Neural progenitor cell (in vitro differentiated cells): Measurements from ENCODE around the gene NPIPB6. TPM values are rescaled to one million over a fixed set of nuclear protein-coding genes. Genes with fewer than 3 reads are reported as not detected.

Experiments
- DNase-seq: peaks from one replicate; pipeline ENCODE4 v3.0.0-alpha.2; 2016; ENCODE audit warnings: low spot score
- H2AFZ ChIP-seq: fragments of 200-600 bp; sonication (generic); replicated peaks from 2 replicates; pipeline ENCODE4 v1.6.1; 2016; ENCODE audit warnings: antibody characterized with exemption
- H3F3A ChIP-seq: fragments of 200-600 bp; sonication (generic); 2 replicates; pipeline ENCODE4 v1.6.1; 2016; ENCODE audit warnings: antibody characterized with exemption, low read depth
- H3K27ac ChIP-seq: fragments of 200-600 bp; sonication (generic); 2 replicates; pipeline ENCODE4 v1.5.1; 2016; ENCODE audit warnings: mild to moderate bottlenecking
- H3K27me3 ChIP-seq: fragments of 200-600 bp; sonication (generic); 2 replicates; pipeline ENCODE4 v1.6.1; 2016; ENCODE audit warnings: mild to moderate bottlenecking, moderate library complexity
- H3K36me3 ChIP-seq: fragments of 200-600 bp; sonication (generic); 2 replicates; pipeline ENCODE4 v1.5.1; 2016
- H3K4me1 ChIP-seq: fragments of 200-600 bp; sonication (generic); 2 replicates; pipeline ENCODE4 v1.6.1; 2016; ENCODE audit warnings: mixed run types
- H3K4me2 ChIP-seq: fragments of 200-600 bp; sonication (generic); 2 replicates; pipeline ENCODE4 v1.6.1; 2016
- H3K4me3 ChIP-seq: fragments of 200-600 bp; sonication (generic); 2 replicates; pipeline ENCODE4 v1.5.1; 2016
- H3K79me2 ChIP-seq: fragments of 200-600 bp; sonication (generic); 2 replicates; pipeline ENCODE4 v1.6.1; 2016; ENCODE audit warnings: low read depth
- H3K9ac ChIP-seq: fragments of 200-600 bp; sonication (generic); 2 replicates; pipeline ENCODE4 v1.6.1; 2016
- H3K9me3 ChIP-seq: fragments of 200-600 bp; sonication (generic); 2 replicates; pipeline ENCODE4 v1.5.1; 2016; ENCODE audit warnings: low read depth
- H4K20me1 ChIP-seq: fragments of 200-600 bp; sonication (generic); 2 replicates; pipeline ENCODE4 v1.6.1; 2016; ENCODE audit warnings: low read depth
- H3K27ac Mint-ChIP-seq: 3 replicates; pipeline ENCODE4 v1.8.0; 2021; ENCODE audit warnings: mixed read lengths
- H3K27me3 Mint-ChIP-seq: 2 replicates; pipeline ENCODE4 v1.8.0; 2022; ENCODE audit warnings: low read depth, mild to moderate bottlenecking, inconsistent platforms, moderate library complexity, mixed read lengths; ENCODE audit not compliant: insufficient read depth
- H3K36me3 Mint-ChIP-seq: 3 replicates; pipeline ENCODE4 v1.8.0; 2021; ENCODE audit warnings: mixed read lengths
- H3K4me1 Mint-ChIP-seq: 3 replicates; pipeline ENCODE4 v1.8.0; 2021; ENCODE audit warnings: mixed read lengths
- H3K4me3 Mint-ChIP-seq: 3 replicates; pipeline ENCODE4 v1.8.0; 2021; ENCODE audit warnings: mild to moderate bottlenecking, moderate library complexity, mixed read lengths
- H3K9me3 Mint-ChIP-seq: 3 replicates; pipeline ENCODE4 v1.8.0; 2020; ENCODE audit warnings: mixed read lengths
- CTCF ChIP-seq: fragments of 200-600 bp; sonication (generic); IDR thresholded peaks from 2 replicates; pipeline ENCODE4 v1.5.1; 2017; ENCODE audit warnings: antibody characterized with exemption, mild to moderate bottlenecking
- EZH2 ChIP-seq: fragments of 200-600 bp; sonication (generic); IDR thresholded peaks from 2 replicates; pipeline ENCODE4 v1.6.1; 2017; ENCODE audit warnings: antibody characterized with exemption, mild to moderate bottlenecking, moderate library complexity
- EZH2phosphoT487 ChIP-seq: fragments of 200-600 bp; sonication (generic); IDR thresholded peaks from 2 replicates; pipeline ENCODE4 v1.6.1; 2017; ENCODE audit warnings: antibody characterized with exemption
- total RNA-seq: library from RNA; depleted of rRNA; stranded (reverse); fragments of >200 nt; gene quantifications from 2 replicates; pipeline ENCODE4 v1.2.3, GENCODE V29; 2015; ENCODE audit warnings: low replicate concordance

The NPIPB6 gene
- total RNA-seq, 1 donor from 2014 or later: 6.2 TPM

GRCh38 chr16:28321700-28322411, 41.5 kb downstream of the NPIPB6 start:
- TF ChIP-seq CTCF (peak; percentile 74), EZH2 (no peak)
- H3K4me1 ChIP-seq: no peaks in the 10 kb centered on the region
- H2AFZ ChIP-seq: no peak overlapping the region
- H3K79me2 ChIP-seq: no peaks in the 10 kb centered on the region
- Mint-ChIP-seq H3K9me3 (no peaks in the 10 kb centered on the region), H3K4me1 (peaks cover 1% of the 10 kb centered on the region), H3K4me3 (no peak overlapping the region), H3K27ac (no peak overlapping the region), H3K27me3 (peaks cover 5% of the 10 kb centered on the region), H3K36me3 (peaks cover 11% of the 10 kb centered on the region)
- H3K9me3 ChIP-seq: no peaks in the 10 kb centered on the region
- H3K27ac ChIP-seq: no peak overlapping the region
- no peak overlapping the region for H3K4me3 ChIP-seq
- no peaks in the 10 kb centered on the region for H3F3A ChIP-seq
- H4K20me1 ChIP-seq: peaks cover 24% of the 10 kb centered on the region
- peak; percentile 52 for DNase-seq
- H3K27me3 ChIP-seq: no peaks in the 10 kb centered on the region
- H3K36me3 ChIP-seq: no peaks in the 10 kb centered on the region
- no peak overlapping the region for H3K9ac ChIP-seq
- H3K4me2 ChIP-seq: no peak overlapping the region

GRCh38 chr16:28320741-28321140, 42.6 kb downstream of the NPIPB6 start:
- Mint-ChIP-seq H3K36me3 (peaks cover 11% of the 10 kb centered on the region), H3K9me3 (no peaks in the 10 kb centered on the region), H3K4me3 (no peak overlapping the region), H3K4me1 (no peaks in the 10 kb centered on the region), H3K27ac (no peak overlapping the region), H3K27me3 (peaks cover 6% of the 10 kb centered on the region)
- Histone ChIP-seq H3K9ac (no peak overlapping the region), H3K4me2 (no peak overlapping the region), H3K4me1 (no peaks in the 10 kb centered on the region), H2AFZ (no peak overlapping the region), H3K4me3 (no peak overlapping the region), H3K27ac (no peak overlapping the region), H4K20me1 (peaks cover 35% of the 10 kb centered on the region), H3K27me3 (no peaks in the 10 kb centered on the region), H3F3A (no peaks in the 10 kb centered on the region), H3K79me2 (no peaks in the 10 kb centered on the region), H3K36me3 (no peaks in the 10 kb centered on the region), H3K9me3 (no peaks in the 10 kb centered on the region)
- no peak for TF ChIP-seq CTCF
- TF ChIP-seq EZH2: no peak
- no peak for TF ChIP-seq EZH2phosphoT487
- DNase-seq: no peak

- Mint-ChIP-seq H3K36me3 (peaks cover 12% of the 10 kb centered on the region), H3K4me3 (no peak overlapping the region), H3K27me3 (peaks cover 6% of the 10 kb centered on the region), H3K9me3 (no peaks in the 10 kb centered on the region), H3K27ac (no peak overlapping the region), H3K4me1 (no peaks in the 10 kb centered on the region)
- H3F3A ChIP-seq: no peaks in the 10 kb centered on the region
- peaks cover 37% of the 10 kb centered on the region for H4K20me1 ChIP-seq
- no peaks in the 10 kb centered on the region for H3K79me2 ChIP-seq
- no peaks in the 10 kb centered on the region for H3K36me3 ChIP-seq
- no peak for DNase-seq
- H3K4me3 ChIP-seq: no peak overlapping the region
- no peak overlapping the region for H3K9ac ChIP-seq
- no peak overlapping the region for H3K27ac ChIP-seq
- no peaks in the 10 kb centered on the region for H3K27me3 ChIP-seq
- TF ChIP-seq CTCF (no peak), EZH2phosphoT487 (no peak), EZH2 (no peak)
- no peak overlapping the region for H2AFZ ChIP-seq
- H3K4me2 ChIP-seq: no peak overlapping the region
- H3K4me1 ChIP-seq: no peaks in the 10 kb centered on the region
- no peaks in the 10 kb centered on the region for H3K9me3 ChIP-seq
Measured at GRCh38 chr16:28320023-28320561, 43.2 kb downstream of the NPIPB6 start.
